ENCODE results near the gene AQP1. TPM values are rescaled to one million over a fixed set of nuclear protein-coding genes. Genes with fewer than 3 reads are reported as not detected.

The AQP1 gene
- total and polyA plus RNA-seq, 4 donors, result 8.9 to 76.3 (median 23.5) TPM

GRCh38 chr7:30865821-30866220 lies 45.8 kb upstream of the AQP1 start:
- no peak for DNase-seq (ENCODE audit: low spot score)
- TF ChIP-seq GABPA (IDR thresholded peaks at IDR 0.05 in 1 of 2, conservative IDR thresholded peaks at IDR 0.05 in 1 of 2) (no peak), RAD21 (IDR thresholded peaks at IDR 0.05) (no peak), MAX (IDR thresholded peaks at IDR 0.05) (no peak), JUND (IDR thresholded peaks at IDR 0.05) (no peak), SP1 (IDR thresholded peaks at IDR 0.05) (no peak), NR2F2 (IDR thresholded peaks at IDR 0.05) (no peak), CTCF (IDR thresholded peaks at IDR 0.05; ENCODE audit: low read depth, low read length, missing input control) (no peak), FOXA2 (IDR thresholded peaks at IDR 0.05) (no peak), REST (IDR thresholded peaks at IDR 0.05) (no peak), HNF4A (conservative IDR thresholded peaks at IDR 0.05) (no peak), ZBTB33 (IDR thresholded peaks at IDR 0.05) (no peak), YY1 (IDR thresholded peaks at IDR 0.05) (no peak), TAF1 (conservative IDR thresholded peaks at IDR 0.05) (no peak), ATF3 (IDR thresholded peaks at IDR 0.05) (no peak), HNF4G (IDR thresholded peaks at IDR 0.05) (no peak), EGR1 (IDR thresholded peaks at IDR 0.05; ENCODE audit: low read depth in 2 of 2) (no peak), RXRA (IDR thresholded peaks at IDR 0.05) (no peak), FOXA1 (IDR thresholded peaks at IDR 0.05) (no peak)
- H3K27me3 ChIP-seq (ENCODE audit: control insufficient read depth in 4 of 4, insufficient read depth in 4 of 4, low read length in 3 of 4), result no peaks in the 10 kb centered on the region
- H3K9ac ChIP-seq (ENCODE audit: low read depth in 1 of 2, low read length in 2 of 2), result no peak overlapping the region
- peaks cover 10 to 22% (median 15%) of the 10 kb centered on the region in 4 donors for H3K4me1 ChIP-seq (ENCODE audit: control insufficient read depth in 4 of 4, insufficient read depth in 4 of 4, low read length in 3 of 4)
- WGBS, result 92% methylated on average over 4 of the region's 4 CpGs
- no peak overlapping the region for H3K27ac ChIP-seq (ENCODE audit: low read depth in 1 of 2, low read length in 2 of 2)
- no peak overlapping the region for H3K4me3 ChIP-seq (ENCODE audit: low read depth in 1 of 3, low read length in 3 of 3)
- H3K9me3 ChIP-seq (ENCODE audit: control insufficient read depth in 4 of 4, low read length in 3 of 4), result no peaks in the 10 kb centered on the region
- H3K36me3 ChIP-seq (ENCODE audit: control insufficient read depth in 4 of 4, insufficient read depth in 3 of 4, low read depth in 1 of 4, low read length in 3 of 4), result no peaks in the 10 kb centered on the region
